Gastrocnemius medialis (tissue), 4 donors: ENCODE results near the gene RNASE4. TPM values are rescaled to one million over a fixed set of nuclear protein-coding genes. Genes with fewer than 3 reads are reported as not detected.
A peak's percentile ranks its signal among the peaks of the same experiment; 100 is the strongest.
"Not testable (repeated sequence)": the region's sequence is repeated elsewhere in the genome, so short reads cannot be mapped to it uniquely, and the experiment has no call there.

ENCODE experiments used
- ATAC-seq, 2 donors: fragments of 150-250 bp; one replicate each; pipeline ENCODE4 v1.9.1; 2016
- DNase-seq, 2 donors: peaks; one replicate each; pipeline ENCODE4 v3.0.0-alpha.2; 2019
- H3K27ac ChIP-seq, 4 donors: fragments of 200-600 bp; sonication (generic); 1 replicate in 1 of 4; 2 replicates in 3 of 4; pipeline ENCODE4 v1.5.1; 2016 to 2018; ENCODE audit warnings: mild to moderate bottlenecking in 2 of 4, moderate library complexity in 1 of 4
- H3K27me3 ChIP-seq, 3 donors: fragments of 200-600 bp; sonication (generic) in 2 of 3; 1 replicate in 1 of 3; 2 replicates in 2 of 3; pipeline versions ENCODE4 v1.5.1 to v1.6.0; 2016 to 2019; ENCODE audit warnings: mild to moderate bottlenecking in 1 of 3, moderate library complexity in 1 of 3
- H3K36me3 ChIP-seq, 2 donors: fragments of 200-600 bp; sonication (generic) in 1 of 2; one replicate each; pipeline ENCODE4 v1.5.1; 2017 to 2018
- H3K4me1 ChIP-seq, 2 donors: fragments of 200-600 bp; sonication (generic) in 1 of 2; one replicate each; pipeline ENCODE4 v1.5.1; 2016 to 2017; ENCODE audit warnings: mild to moderate bottlenecking in 2 of 2
- H3K4me3 ChIP-seq, 4 donors: fragments of 200-600 bp; sonication (generic) in 3 of 4; 1 replicate in 1 of 4; 2 replicates in 3 of 4; pipeline ENCODE4 v1.5.1; 2016 to 2019; ENCODE audit warnings: mild to moderate bottlenecking in 2 of 4
- H3K9me3 ChIP-seq, 3 donors: fragments of 200-600 bp; sonication (generic) in 2 of 3; 1 replicate in 1 of 3; 2 replicates in 2 of 3; pipeline ENCODE4 v1.5.1; 2016 to 2019
- POLR2A ChIP-seq, 2 donors: fragments of 450-650 bp; IDR thresholded peaks; one replicate each; pipeline ENCODE4 v1.6.1; 2017; ENCODE audit warnings: antibody characterized with exemption in 2 of 2, mild to moderate bottlenecking in 2 of 2, moderate library complexity in 2 of 2
- in situ Hi-C, 4 donors: fragments of 200-750 bp; cut with MboI; loops; one replicate each; pipeline versions ENCODE4 v1.15.0 to v1.8.0; 2017; ENCODE audit warnings: low sequenced_read_pairs in 4 of 4
- intact Hi-C: fragments of 100-400 bp; cut with DNase I; formaldehyde crosslinking; loops from one replicate; pipeline ENCODE4 v1.15.1; 2023; ENCODE audit warnings: low total_unique reads
- total RNA-seq, 4 donors: library from RNA; depleted of rRNA; stranded (reverse); fragments of >200 nt; gene quantifications; one replicate each; pipeline versions ENCODE4 v1.1.0 to v1.2.3, GENCODE V29; 2016
- TF ChIP-seq, protein P1 (sequence below), 5 experiments: fragments of 450-650 bp in 3 of 5; fragments of 200-600 bp in 2 of 5; sonication (generic) in 2 of 5; IDR thresholded peaks in 4 of 5; conservative IDR thresholded peaks in 1 of 5; 1 replicate in 4 of 5; 2 replicates in 1 of 5; pipeline ENCODE4 v1.5.1; 2016 to 2019; ENCODE audit warnings: antibody characterized with exemption in 5 of 5, mild to moderate bottlenecking in 3 of 5, moderate library complexity in 3 of 5

The RNASE4 gene, protein sequence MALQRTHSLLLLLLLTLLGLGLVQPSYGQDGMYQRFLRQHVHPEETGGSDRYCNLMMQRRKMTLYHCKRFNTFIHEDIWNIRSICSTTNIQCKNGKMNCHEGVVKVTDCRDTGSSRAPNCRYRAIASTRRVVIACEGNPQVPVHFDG
- total RNA-seq, result 10 to 100 TPM; 12.2 to 21.3 (median 18.9) TPM

DNA sequence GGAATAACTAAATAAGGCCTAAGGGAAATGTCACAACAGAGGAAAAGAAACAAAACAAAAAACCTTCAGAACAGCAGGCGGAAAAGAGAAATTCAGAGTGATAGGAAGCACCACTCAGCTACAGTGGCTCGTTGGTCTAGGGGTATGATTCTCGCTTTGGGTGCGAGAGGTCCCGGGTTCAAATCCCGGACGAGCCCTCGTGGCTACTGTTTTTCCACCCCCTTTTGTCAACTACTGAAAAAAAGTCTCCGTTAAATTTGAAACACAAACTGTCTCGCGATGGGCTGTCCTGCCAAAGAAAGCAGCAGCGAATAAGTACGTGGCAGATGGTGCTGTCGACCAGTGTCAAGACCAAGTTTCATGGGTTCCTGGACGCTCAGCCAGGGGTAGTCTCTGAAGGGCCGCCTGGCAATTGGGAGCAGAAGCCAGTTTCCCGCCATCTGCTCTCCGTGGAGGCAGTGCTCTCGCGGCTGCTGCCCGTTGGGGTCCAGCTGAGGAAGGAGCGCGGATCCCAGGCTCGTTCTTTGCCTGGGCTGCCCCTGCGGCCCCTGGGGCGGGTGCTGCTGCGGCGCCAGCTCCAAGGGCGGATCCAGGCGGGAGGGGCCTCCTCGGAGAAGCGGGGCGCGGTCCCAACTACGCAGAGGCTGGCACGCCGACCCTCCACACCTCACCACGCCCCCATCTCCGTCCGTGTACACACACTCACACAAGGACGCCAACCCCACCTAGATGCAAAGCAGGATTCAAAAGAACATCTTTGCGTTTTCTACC, at the start of gene RNASE4:
Gene RNASE4 (plus strand): TSS at position 670 of the 771 bp plus-strand sequence. CDS start 14,812 bp downstream, outside the sequence.
- Histone ChIP-seq H3K36me3 (no peaks in the 10 kb centered on the region), H3K27ac (peak within 1 kb of the TSS; percentile 95 to 100 (median 97)), H3K4me3 (peak within 1 kb of the TSS; percentile 69 to 98 (median 87)), H3K4me1 (peaks cover 11 to 20% of the 10 kb centered on the region in 2 donors), H3K27me3 (no peaks in the 10 kb centered on the region), H3K9me3 (no peaks in the 10 kb centered on the region)
- peak; percentile 54 to 70 for DNase-seq
- in situ Hi-C loops (loop anchor here (10.0 to 25.0 kb wide), 6 partner anchors 219 to 428 kb away; partner anchors contain the start of genes CCNB1IP1 (in 2 of the 4), PARP2 (in 2 of the 4), TMEM253 (in 2 of the 4) and ARHGEF40 (in 1 of the 4)), intact Hi-C loops (loop anchor here (1.0 to 10.0 kb wide), 12 partner anchors 52 to 1903 kb away; partner anchors contain the start of genes CCNB1IP1, CHD8, DAD1 and HNRNPC)
- peak; percentile 36 to 44 for TF ChIP-seq POLR2A (IDR thresholded peaks at IDR 0.05)
- TF ChIP-seq, protein P1, sequence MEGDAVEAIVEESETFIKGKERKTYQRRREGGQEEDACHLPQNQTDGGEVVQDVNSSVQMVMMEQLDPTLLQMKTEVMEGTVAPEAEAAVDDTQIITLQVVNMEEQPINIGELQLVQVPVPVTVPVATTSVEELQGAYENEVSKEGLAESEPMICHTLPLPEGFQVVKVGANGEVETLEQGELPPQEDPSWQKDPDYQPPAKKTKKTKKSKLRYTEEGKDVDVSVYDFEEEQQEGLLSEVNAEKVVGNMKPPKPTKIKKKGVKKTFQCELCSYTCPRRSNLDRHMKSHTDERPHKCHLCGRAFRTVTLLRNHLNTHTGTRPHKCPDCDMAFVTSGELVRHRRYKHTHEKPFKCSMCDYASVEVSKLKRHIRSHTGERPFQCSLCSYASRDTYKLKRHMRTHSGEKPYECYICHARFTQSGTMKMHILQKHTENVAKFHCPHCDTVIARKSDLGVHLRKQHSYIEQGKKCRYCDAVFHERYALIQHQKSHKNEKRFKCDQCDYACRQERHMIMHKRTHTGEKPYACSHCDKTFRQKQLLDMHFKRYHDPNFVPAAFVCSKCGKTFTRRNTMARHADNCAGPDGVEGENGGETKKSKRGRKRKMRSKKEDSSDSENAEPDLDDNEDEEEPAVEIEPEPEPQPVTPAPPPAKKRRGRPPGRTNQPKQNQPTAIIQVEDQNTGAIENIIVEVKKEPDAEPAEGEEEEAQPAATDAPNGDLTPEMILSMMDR (IDR thresholded peaks at IDR 0.05 in 4 of 5, conservative IDR thresholded peaks at IDR 0.05 in 1 of 5), result no peak
- ATAC-seq, result peak; percentile 31 to 38

DNA sequence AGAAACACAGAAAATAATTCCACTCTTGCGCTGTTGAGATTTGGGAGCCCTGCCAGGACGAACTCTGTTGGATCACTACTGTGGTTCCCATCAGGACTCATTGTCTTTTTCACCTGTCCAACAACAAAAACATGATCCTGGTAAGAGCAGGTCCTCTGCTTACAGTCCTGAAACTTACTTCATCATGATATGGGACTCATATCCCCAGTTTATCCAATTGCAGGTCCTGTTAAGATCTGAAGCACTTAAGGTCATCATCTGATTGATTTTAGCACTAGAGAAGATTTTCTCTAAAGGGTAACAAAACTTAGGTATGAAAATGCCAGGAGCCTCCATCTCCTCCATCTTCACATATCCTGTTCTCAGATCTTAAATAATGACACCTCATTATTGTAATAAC, 42.8 kb upstream of the RNASE4 start, which contains the start of gene OR6S1:
Gene OR6S1 (minus strand): TSS at position 101 of the 400 bp plus-strand sequence. CDS start 0 bp downstream, at position 101.
- in situ Hi-C loops (no loop called here), intact Hi-C loops (no loop called here)
- no peaks in the 10 kb centered on the region for H3K9me3 ChIP-seq
- TF ChIP-seq, protein P1 (IDR thresholded peaks at IDR 0.05 in 4 of 5, conservative IDR thresholded peaks at IDR 0.05 in 1 of 5), result no peak
- no peak for TF ChIP-seq POLR2A (IDR thresholded peaks at IDR 0.05)
- no peaks in the 10 kb centered on the region for H3K4me1 ChIP-seq
- H3K4me3 ChIP-seq, result no peak within 1 kb of the TSS
- H3K36me3 ChIP-seq, result no peaks in the 10 kb centered on the region
- H3K27me3 ChIP-seq, result peaks cover 10 to 16% (median 12%) of the 10 kb centered on the region in 3 donors
- no peak within 1 kb of the TSS for H3K27ac ChIP-seq
- ATAC-seq (no peak), DNase-seq (no peak)

DNA sequence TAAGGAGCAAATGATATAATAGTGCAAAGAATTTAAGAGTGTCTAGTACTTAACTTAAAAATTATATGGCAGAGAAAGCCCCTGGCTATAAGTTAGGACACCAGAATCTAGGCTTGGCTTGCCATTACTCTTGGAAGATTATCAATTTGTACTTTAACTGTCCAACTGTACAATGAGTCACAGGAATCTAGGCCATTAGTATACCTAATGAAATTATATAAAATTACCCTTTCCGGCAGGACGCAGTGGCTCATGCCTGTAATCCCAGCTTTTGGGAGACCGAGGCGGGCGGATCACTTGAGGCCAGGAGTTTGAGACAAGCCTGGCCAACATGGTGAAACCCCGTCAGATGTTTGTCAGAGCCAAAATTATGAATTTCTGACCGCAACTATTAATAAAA, 42.2 kb upstream of the RNASE4 start:
- Histone ChIP-seq H3K4me1 (no peaks in the 10 kb centered on the region), H3K27ac (no peak overlapping the region), H3K36me3 (no peaks in the 10 kb centered on the region), H3K27me3 (peaks cover 4 to 16% (median 9%) of the 10 kb centered on the region in 3 donors), H3K9me3 (no peaks in the 10 kb centered on the region), H3K4me3 (no peak overlapping the region)
- TF ChIP-seq POLR2A (IDR thresholded peaks at IDR 0.05), result no peak
- TF ChIP-seq, protein P1 (IDR thresholded peaks at IDR 0.05 in 4 of 5, conservative IDR thresholded peaks at IDR 0.05 in 1 of 5), result no peak
- ATAC-seq, result no peak
- intact Hi-C loops, result no loop called here
- no peak for DNase-seq
- in situ Hi-C loops, result no loop called here

DNA sequence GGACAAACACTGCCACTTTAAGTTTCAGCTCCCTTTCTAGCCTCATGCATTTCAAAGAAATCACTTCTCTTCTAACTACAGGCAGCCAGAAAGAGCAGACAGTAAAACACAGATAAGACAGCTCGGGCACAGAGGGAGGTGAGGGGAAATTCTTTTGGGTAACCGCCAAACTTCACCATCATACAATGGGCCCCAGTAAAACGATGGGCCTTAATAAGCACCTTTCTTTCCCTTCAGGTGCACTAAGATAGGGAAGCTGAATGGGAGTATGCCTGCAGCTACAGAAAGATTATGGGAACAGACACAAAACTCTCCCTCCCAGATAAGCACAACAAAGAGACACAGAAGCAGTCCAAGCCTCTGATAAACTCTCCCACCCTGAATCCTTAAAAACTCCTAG, 41.6 kb upstream of the RNASE4 start:
- intact Hi-C loops, in situ Hi-C loops, H3K4me3 ChIP-seq, H3K4me1 ChIP-seq, DNase-seq, H3K36me3 ChIP-seq, H3K27ac ChIP-seq, H3K9me3 ChIP-seq, ATAC-seq: not testable (repeated sequence)
- H3K27me3 ChIP-seq, result peaks cover 0 to 16% (median 9%) of the 10 kb centered on the region in 3 donors

DNA sequence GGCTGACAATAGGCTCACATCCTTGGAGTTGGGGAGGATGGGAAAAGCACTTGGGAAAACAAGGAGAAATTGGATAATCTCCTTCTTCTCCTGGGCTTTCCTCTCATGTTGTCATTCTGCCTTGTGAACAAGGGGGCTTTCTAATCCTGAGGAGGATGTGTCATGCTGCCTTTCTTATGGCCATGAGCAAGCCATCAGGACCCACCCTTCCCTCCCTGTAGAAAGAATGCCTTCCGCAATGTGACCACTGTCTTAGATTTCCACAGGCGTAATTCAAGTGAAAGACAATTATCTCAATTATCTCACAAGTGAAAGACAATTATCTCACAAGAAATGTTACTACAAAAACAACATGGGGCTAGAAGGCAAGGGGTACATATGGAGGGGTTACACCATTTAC, 39.8 kb upstream of the RNASE4 start:
- H3K9me3 ChIP-seq, result no peaks in the 10 kb centered on the region
- TF ChIP-seq POLR2A (IDR thresholded peaks at IDR 0.05), result no peak
- TF ChIP-seq, protein P1 (IDR thresholded peaks at IDR 0.05 in 4 of 5, conservative IDR thresholded peaks at IDR 0.05 in 1 of 5), result no peak
- DNase-seq (no peak), ATAC-seq (no peak)
- intact Hi-C loops (no loop called here), in situ Hi-C loops (no loop called here)
- no peak overlapping the region for H3K27ac ChIP-seq
- no peaks in the 10 kb centered on the region for H3K36me3 ChIP-seq
- H3K4me3 ChIP-seq, result no peak overlapping the region
- peaks cover 0 to 21% (median 9%) of the 10 kb centered on the region in 3 donors for H3K27me3 ChIP-seq
- no peaks in the 10 kb centered on the region for H3K4me1 ChIP-seq
